Stimulated activated naive B cell treated with anti-CD40 and anti-IgM and Interleukin-4, amounts not matched to agents 10 μg/mL and 1 μg/mL and 100 μg/mL, for 72 hours (primary cell): ENCODE results near the gene KLHL26.

Experiments used
- ATAC-seq, 2 donors: fragments of 150-1000 bp; cut with Tn5 transposase; replicated peaks; 2 replicates each; pipeline ENCODE4 v1.10.0; 2021; ENCODE audit warnings: moderate library complexity in 1 of 2
- DNase-seq: peaks from one replicate; pipeline ENCODE4 v3.0.0; 2021
- H3K27ac Mint-ChIP-seq: one replicate; pipeline ENCODE4 v1.8.0; 2022; ENCODE audit warnings: mild to moderate bottlenecking, mixed read lengths
- H3K27me3 Mint-ChIP-seq, 2 donors: one replicate each; pipeline ENCODE4 v1.8.0; 2022; ENCODE audit warnings: mixed read lengths in 2 of 2
- H3K36me3 Mint-ChIP-seq, 2 donors: one replicate each; pipeline ENCODE4 v1.8.0; 2022; ENCODE audit warnings: mixed read lengths in 2 of 2, mild to moderate bottlenecking in 1 of 2
- H3K4me1 Mint-ChIP-seq, 2 donors: one replicate each; pipeline ENCODE4 v1.8.0; 2022; ENCODE audit warnings: mixed read lengths in 2 of 2, mild to moderate bottlenecking in 1 of 2
- H3K4me3 Mint-ChIP-seq, 2 donors: one replicate each; pipeline ENCODE4 v1.8.0; 2022; ENCODE audit warnings: mild to moderate bottlenecking in 2 of 2, mixed read lengths in 2 of 2, moderate library complexity in 1 of 2
- H3K9me3 Mint-ChIP-seq, 2 donors: one replicate each; pipeline ENCODE4 v1.8.0; 2022; ENCODE audit warnings: mixed read lengths in 2 of 2, mild to moderate bottlenecking in 1 of 2

KLHL26 gene

DNA sequence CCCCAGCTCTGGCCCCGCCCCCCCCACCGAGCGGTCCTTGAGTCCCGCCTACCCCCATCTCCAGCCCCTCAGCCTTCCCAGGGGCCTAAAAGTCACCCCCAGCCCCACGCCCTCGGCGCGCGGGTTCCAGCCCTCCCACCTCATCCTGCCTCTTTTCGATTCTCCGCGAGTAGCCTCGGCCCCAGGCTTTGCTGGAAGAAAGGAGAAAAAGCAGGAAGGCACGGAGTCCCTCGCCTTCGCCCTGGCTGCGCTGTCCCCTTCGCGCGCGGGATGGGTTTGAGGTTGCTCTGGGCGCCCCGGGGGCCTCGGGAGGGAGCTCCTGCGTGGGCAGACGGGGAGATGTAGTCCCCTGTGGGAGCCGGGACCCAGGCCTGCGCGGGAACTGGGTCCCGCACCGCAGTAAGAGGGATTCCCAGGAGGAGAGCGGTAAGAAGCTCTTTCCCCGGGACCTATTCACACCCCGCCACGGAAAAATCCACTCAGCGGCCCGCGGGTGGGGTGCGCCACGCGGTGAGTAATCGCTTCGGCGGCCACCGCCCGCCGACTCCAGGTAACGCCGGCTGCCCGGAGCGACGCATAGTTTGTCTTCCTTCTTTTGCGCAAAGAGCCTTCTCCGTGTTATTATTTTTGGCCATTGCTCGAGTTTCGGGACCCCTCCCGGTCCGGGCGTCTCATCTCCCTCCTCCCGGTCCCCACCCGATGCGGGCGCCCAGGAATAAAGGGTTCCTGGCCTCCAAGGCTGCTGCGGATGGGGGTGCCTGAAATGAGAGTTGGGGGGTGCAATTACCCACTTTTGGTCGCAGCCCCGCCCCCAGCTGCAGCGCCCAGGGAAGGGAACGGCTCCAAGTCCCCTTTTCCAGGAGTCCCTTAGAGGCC is 29.4 kb upstream of the KLHL26 start:
- Mint-ChIP-seq H3K27ac (no peak overlapping the region), H3K27me3 (peaks cover 70 to 80% of the 10 kb centered on the region in 2 donors)

DNA sequence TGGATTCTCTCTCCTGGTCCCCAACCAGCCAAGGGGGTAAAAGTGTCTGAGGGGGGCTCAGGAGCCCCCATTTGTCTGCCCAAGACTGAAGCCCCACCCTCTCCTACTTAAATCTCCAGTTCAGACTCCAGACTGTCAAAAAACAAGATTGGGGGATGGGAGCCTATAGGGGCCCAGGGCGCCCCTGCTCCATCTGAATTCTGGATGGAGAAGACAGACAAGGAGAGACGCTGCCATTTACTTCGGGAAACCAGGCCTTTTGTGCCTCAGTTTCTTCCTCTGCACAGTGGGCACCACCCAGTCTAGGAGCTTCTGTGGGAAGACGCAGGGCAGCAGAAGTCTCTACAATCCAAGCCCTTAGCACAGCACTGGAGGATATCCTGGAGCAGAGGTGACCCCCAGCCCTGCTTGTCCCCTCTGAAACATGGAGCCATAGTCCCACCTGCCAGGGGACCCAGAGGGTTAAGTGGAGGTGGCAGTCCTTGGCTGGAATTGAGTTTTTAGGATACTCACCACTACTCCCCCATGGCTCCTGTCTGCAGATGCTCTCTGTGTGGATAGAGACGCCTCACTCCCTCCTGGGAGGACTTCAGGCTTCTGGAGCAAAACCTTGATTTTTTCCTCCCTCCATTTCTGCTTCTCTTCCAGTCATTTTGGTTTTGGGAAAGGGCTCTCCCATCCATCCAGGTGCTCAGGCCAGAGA is 28.6 kb upstream of the KLHL26 start:
- no peak overlapping the region for H3K27ac Mint-ChIP-seq
- DNase-seq (no peak), ATAC-seq (no peak)
- peaks cover 21 to 50% of the 10 kb centered on the region in 2 donors for H3K4me1 Mint-ChIP-seq
- peaks cover 69 to 79% of the 10 kb centered on the region in 2 donors for H3K27me3 Mint-ChIP-seq
- no peaks in the 10 kb centered on the region for H3K9me3 Mint-ChIP-seq
- peak overlapping the region; percentile 41 to 50 for H3K4me3 Mint-ChIP-seq
- H3K36me3 Mint-ChIP-seq: no peaks in the 10 kb centered on the region

More for the DNA sequence above, 29.4 kb upstream of the KLHL26 start:
- peak overlapping the region; percentile 41 to 50 for H3K4me3 Mint-ChIP-seq
- H3K36me3 Mint-ChIP-seq: no peaks in the 10 kb centered on the region
- no peaks in the 10 kb centered on the region for H3K9me3 Mint-ChIP-seq
- DNase-seq: no peak
- peaks cover 23 to 50% of the 10 kb centered on the region in 2 donors for H3K4me1 Mint-ChIP-seq
- no peak for ATAC-seq

DNA sequence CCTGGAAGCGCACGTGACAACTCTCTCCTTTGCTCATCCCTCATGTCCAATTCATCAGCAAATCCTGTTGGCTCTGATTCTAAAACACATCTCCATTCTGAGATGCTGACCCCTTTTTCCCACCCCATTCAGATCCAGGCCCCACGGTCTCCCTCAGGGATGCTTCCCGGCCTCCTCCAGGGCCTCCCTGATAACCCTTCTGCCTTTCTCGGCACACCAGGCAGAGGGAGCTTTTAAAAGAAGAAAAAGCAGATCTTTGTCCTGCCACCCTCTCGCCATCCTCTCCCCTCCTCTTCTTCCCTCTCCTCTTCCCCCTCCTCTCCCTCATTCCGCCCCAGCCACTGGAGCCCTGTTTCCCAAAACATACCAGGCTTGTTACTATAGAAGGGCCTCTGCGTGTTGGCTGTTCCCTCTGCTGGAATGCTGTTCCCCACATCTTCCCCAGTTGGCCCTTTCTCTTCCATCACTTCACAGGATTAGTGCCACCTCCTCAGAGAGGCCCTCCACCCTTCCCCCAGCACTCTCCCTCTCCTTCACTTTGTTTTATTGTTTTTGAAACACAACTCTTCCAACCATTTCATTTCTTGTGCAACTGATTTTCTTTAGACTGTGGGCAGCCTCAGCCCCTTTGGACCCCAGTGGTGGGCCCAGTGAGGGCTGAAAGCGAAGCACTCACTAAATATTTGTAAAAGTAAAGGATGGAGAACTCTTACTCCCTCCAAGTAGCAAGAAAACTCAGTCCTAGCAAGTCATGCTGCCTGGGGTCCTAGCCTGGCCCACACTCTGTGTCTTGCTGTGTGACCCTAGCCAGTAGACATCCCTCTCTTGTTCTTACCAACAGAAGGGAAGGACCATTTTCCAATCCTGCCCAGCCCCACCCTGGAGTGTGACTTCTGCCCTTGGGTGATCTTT is 27.8 kb upstream of the KLHL26 start:
- Mint-ChIP-seq H3K36me3 (no peaks in the 10 kb centered on the region), H3K4me3 (no peak overlapping the region)

DNA sequence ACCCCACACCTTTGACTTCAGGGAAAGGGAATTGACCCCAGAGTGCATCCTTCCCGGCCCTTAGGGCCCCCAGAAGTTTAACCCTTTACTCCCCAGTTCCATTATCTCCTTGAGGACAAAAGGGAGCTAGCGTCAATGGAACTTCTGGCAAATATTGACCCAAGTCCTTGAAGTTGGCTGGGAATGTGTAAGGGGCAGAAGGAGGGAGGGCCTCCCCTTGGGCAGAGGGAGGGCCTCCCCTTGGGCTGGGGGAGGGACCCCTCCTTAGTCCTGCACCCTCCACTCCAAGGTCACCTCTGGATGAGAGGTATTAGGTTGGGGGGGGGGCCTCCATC is 27.1 kb upstream of the KLHL26 start:
- no peak overlapping the region for H3K27ac Mint-ChIP-seq
- ATAC-seq (no peak), DNase-seq (no peak)
- H3K36me3 Mint-ChIP-seq: no peaks in the 10 kb centered on the region
- H3K9me3 Mint-ChIP-seq: no peaks in the 10 kb centered on the region
- H3K4me3 Mint-ChIP-seq: no peak overlapping the region
- H3K27me3 Mint-ChIP-seq: peaks cover 76 to 84% of the 10 kb centered on the region in 2 donors
- H3K4me1 Mint-ChIP-seq: peaks cover 26 to 50% of the 10 kb centered on the region in 2 donors

More for the DNA sequence above, 27.8 kb upstream of the KLHL26 start:
- Mint-ChIP-seq H3K9me3 (no peaks in the 10 kb centered on the region), H3K27ac (no peak overlapping the region), H3K27me3 (peaks cover 74 to 83% of the 10 kb centered on the region in 2 donors), H3K4me1 (peaks cover 23 to 55% of the 10 kb centered on the region in 2 donors)
- DNase-seq (no peak), ATAC-seq (no peak)

DNA sequence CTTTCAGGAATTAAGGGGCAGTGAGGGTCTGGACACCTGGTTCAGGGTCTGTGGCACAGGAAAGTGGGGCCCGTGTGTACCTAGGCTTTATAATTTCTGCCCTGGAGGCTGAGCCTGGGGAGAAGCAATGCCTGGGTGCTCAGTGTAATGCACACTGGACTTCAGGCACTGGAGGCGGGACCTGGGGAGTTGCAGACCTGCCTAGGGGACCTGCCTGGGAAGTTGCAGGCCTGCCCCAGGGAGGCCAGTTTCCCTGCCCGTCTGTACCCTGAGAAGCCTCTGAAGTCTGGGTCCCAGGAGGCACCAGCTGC is 26.6 kb upstream of the KLHL26 start:
- peak overlapping the region in 1 of 2 donors; percentile 16 for H3K4me3 Mint-ChIP-seq
- ATAC-seq: no peak
- DNase-seq: no peak
- H3K27me3 Mint-ChIP-seq: peaks cover 76 to 84% of the 10 kb centered on the region in 2 donors
- H3K9me3 Mint-ChIP-seq: no peaks in the 10 kb centered on the region
- no peak overlapping the region for H3K27ac Mint-ChIP-seq
- H3K36me3 Mint-ChIP-seq: no peaks in the 10 kb centered on the region
- H3K4me1 Mint-ChIP-seq: peaks cover 25 to 46% of the 10 kb centered on the region in 2 donors

DNA sequence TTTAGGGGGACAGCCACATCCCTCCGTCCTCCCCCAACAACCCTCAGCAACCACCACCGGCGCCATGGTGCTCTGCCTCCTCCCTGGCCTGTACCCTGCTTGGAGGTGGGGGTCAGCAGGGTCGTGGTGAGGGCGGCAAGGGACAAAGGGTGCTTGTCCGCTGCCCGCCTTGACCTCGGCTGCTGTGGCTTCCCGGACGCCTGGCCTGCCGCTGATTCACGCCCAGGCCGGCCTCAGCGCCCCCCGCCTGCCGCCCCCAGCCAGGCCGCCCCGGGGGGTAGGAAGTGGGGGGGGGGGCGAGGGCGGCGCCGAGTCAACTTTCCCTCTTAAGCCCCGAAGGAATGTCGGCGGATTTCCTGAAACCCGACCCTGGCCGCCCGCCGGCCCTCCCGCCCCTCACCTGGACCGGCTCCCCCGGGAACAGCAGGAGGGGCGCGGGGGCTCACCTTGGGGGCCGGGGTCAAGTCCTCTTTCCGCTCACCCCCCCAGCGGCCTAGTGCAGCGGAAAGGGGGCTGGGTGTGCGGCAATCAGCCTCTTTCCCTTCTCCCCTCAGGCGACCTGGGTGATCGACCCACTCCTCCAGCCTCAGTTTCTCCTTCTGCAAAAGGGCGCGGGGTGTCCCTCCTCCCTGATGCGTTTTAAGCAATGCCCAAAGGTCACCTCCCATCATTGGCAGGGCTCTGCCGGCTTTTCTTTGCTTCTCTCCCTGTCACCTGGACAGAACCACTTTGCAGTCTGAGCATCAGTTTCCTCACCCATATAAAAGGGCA is 26.1 kb upstream of the KLHL26 start:
- DNase-seq (no peak), ATAC-seq (no peak)
- Mint-ChIP-seq H3K4me1 (peaks cover 22 to 42% of the 10 kb centered on the region in 2 donors), H3K9me3 (no peaks in the 10 kb centered on the region), H3K27ac (peak overlapping the region; percentile 84), H3K4me3 (peak overlapping the region; percentile 16 to 53), H3K36me3 (no peaks in the 10 kb centered on the region), H3K27me3 (peaks cover 74 to 84% of the 10 kb centered on the region in 2 donors)

DNA sequence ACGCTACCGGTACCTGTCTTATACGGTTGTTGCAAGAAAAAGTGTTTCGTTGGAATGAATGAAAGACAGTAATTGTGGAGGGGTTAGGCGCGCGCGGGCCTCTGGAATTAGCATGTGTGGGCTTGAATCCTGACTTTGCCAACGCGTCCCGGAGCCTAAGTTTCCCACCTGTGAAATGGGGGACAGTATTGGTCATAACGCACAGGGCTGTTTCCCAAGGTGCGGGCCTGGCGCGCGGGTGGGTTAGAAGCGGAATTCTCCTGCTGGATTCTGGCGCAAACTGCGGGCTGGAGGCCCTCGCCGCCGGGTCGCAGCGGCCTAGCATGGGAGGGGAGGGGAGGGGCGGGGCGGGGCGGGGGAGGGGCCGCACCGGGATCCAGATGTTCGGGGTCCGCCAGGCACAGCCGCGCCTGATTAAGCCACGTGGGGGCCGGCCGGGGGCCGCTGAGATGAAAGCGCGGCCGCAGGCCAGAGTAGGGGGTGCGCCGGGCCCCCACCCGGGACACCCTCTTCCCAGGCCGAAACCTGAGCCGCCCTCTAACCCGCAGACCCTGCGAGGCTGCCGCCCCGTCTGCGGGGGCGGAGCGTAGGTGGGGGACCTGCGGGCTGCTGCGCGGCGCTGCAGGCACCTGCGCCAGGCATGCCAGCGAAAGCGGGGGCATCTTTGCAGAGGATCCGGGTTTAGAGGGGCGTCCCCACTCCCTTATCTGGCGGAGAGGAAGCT is 25.3 kb upstream of the KLHL26 start:
- Mint-ChIP-seq H3K9me3 (no peaks in the 10 kb centered on the region), H3K4me3 (peak overlapping the region; percentile 78 to 82), H3K27me3 (peaks cover 82 to 91% of the 10 kb centered on the region in 2 donors), H3K4me1 (peaks cover 22 to 42% of the 10 kb centered on the region in 2 donors), H3K27ac (peak overlapping the region; percentile 84), H3K36me3 (no peaks in the 10 kb centered on the region)
- DNase-seq (no peak), ATAC-seq (peak in 1 of 2 donors; percentile 35)

DNA sequence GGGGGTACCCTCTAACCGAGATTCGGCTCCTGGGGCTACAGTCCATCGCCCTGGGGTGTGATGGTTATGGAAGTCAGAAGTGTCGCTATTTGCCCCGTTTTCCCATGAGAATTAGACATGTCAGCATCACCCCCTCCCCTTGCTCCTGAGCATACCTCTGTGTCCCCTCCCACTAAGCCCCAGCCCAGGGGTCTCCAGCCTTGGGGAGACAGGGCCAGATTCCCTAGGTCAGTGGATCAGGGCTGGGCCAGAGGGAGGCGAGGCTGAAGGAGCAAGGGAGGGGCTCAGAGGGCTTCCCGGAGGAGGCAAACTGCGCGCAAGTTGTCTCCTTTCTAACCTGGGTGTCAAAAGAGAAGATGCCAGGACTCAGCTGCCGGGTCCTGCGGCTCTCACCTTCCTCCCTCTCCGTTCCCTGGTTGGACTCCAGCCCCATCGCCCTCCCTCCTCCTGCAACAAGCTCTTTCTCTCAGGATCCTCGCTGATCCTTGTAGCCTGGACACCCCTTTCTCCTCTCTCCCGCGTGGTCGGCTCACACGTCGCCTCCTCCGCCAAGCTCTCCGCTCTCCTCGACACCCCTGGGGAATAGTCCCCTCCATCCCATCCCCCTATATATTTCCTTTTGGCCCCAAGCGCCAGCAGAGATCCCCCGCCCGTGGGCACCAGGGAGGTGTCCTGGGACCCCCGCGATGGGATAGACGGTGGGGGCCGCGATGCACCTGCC is 24.6 kb upstream of the KLHL26 start:
- Mint-ChIP-seq H3K4me3 (peak overlapping the region; percentile 78 to 82), H3K27ac (peak overlapping the region; percentile 47), H3K36me3 (no peaks in the 10 kb centered on the region), H3K27me3 (peaks cover 84 to 94% of the 10 kb centered on the region in 2 donors), H3K4me1 (peaks cover 22 to 38% of the 10 kb centered on the region in 2 donors), H3K9me3 (no peaks in the 10 kb centered on the region)
- ATAC-seq (peak in 1 of 2 donors; percentile 33), DNase-seq (no peak)

DNA sequence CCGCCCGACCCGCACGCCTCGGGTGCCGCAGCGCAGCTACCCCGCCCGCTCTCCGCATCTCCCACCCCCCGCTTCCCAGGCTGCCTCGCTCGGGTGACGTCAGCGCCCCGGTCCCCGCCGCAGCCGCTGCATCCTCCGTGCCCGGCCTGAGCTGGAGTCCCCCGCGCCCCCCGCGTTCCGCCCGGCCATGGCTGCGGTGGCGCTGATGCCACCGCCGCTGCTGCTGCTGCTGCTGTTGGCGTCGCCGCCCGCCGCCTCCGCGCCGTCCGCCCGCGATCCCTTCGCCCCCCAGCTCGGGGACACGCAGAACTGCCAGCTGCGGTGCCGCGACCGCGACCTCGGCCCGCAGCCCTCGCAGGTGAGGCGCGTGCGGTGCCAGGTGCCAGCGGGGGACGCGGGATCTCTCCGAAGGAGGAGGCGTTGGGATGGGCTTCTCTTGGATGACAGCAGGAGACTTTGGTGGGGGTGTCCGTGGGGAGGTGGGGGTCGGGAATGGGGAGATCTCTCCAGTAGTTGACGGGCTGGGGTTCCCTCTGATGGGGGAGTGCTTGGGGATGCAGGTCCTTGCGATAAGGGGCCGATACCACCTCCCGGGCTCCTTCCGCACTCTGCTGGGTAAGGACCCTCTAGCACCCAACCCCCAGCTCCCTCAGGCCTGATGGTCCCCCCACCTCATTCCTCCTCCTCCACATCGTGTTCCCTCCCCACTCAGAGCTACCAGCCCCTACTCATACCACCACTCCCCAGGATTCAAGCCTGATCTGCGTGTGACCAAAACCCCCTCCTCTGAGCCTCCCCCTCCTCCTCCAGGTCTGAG is 23.8 kb upstream of the KLHL26 start, which contains the start of gene TMEM59L:
TMEM59L (plus strand) TSS at position 99 of the 817 bp plus-strand sequence; CDS start at position 188, 89 bp downstream.
- no peak for DNase-seq
- peak within 1 kb of the TSS; percentile 78 to 82 for H3K4me3 Mint-ChIP-seq

DNA sequence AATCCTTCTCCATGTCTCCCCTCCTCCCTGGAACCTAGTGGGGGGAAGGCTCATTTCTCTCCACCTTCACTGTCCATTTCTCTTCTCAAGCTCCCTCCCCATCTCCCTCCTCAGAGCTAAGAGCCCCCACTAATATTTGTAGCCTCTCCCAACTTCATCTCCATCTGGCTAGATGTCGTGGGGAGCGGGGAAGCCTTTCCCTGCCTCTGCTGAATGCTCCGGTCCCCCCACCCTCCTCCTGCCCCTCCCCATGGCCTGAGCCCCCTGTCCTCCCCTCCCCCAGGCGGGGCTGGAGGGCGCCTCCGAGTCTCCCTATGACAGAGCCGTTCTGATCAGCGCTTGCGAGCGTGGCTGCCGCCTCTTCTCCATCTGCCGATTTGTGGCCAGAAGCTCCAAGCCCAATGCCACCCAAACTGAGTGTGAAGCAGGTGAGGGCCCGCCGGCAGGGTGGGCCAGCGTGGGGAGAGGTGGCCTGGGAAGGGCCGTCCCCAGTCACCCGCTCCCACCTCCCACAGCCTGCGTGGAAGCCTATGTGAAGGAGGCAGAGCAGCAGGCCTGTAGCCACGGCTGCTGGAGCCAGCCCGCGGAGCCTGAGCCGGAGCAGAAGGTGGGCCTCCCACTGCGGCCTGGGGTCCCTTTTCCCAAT is 23.1 kb upstream of the KLHL26 start:
- peak in 1 of 2 donors; percentile 19 for ATAC-seq
- peaks cover 82 to 87% of the 10 kb centered on the region in 2 donors for H3K27me3 Mint-ChIP-seq
- peak overlapping the region; percentile 72 for H3K27ac Mint-ChIP-seq
- no peaks in the 10 kb centered on the region for H3K36me3 Mint-ChIP-seq
- H3K4me1 Mint-ChIP-seq: peaks cover 18 to 28% of the 10 kb centered on the region in 2 donors
- peak overlapping the region; percentile 62 to 78 for H3K4me3 Mint-ChIP-seq
- DNase-seq: no peak
- no peaks in the 10 kb centered on the region for H3K9me3 Mint-ChIP-seq

More for the DNA sequence above, 23.8 kb upstream of the KLHL26 start, which contains the start of gene TMEM59L:
- Mint-ChIP-seq H3K36me3 (no peaks in the 10 kb centered on the region), H3K27ac (peak within 1 kb of the TSS; percentile 72), H3K27me3 (peaks cover 84 to 94% of the 10 kb centered on the region in 2 donors), H3K9me3 (no peaks in the 10 kb centered on the region), H3K4me1 (peaks cover 19 to 30% of the 10 kb centered on the region in 2 donors)
- peak; percentile 36 to 49 for ATAC-seq

DNA sequence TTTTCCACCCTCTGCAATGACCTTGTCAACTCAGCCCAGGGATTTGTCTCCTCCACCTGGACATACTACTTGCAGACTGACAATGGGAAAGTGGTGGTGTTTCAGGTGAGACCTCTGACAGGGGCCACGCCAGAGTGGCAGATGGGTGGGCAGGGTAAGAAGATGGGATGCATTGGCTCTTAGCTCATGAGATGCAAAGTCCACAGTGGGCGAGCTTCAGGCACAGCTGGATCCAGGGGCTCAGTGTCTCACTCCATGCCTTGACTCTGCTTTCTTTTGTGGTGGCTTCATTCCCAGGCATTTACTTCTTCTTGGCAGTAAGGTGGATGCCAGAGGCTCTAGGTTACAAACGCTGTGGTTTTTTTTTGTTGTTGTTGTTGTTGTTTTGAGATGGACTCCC is 20.8 kb upstream of the KLHL26 start:
- Mint-ChIP-seq H3K27me3 (peaks cover 66 to 73% of the 10 kb centered on the region in 2 donors), H3K27ac (no peak overlapping the region), H3K4me3 (no peak overlapping the region), H3K4me1 (peaks cover 16 to 24% of the 10 kb centered on the region in 2 donors), H3K36me3 (no peaks in the 10 kb centered on the region), H3K9me3 (no peaks in the 10 kb centered on the region)
- DNase-seq (no peak), ATAC-seq (no peak)
